T47D (cell line): ENCODE data around the gene TMEM35B.
"Not testable (repeated sequence)": the region's sequence is repeated elsewhere in the genome, so short reads cannot be mapped to it uniquely, and the experiment has no call there.

Experiments
- DNase-seq, 2 experiments: peaks; one replicate each; pipeline versions ENCODE4 v3.0.0 to v3.0.0-alpha.2; 2011 to 2012; ENCODE audit warnings: low read depth in 1 of 2, low spot score in 1 of 2
- JUND ChIP-seq: IDR thresholded peaks from 2 replicates; pipeline ENCODE4 v1.6.1; 2012; ENCODE audit warnings: low read depth
- in situ Hi-C: cut with HindIII; loops from 2 replicates; pipeline ENCODE4 v1.10.0; 2016; ENCODE audit warnings: low sequenced_read_pairs, low pct_unique_long_range_greater_than_20kb

Gene TMEM35B

DNA sequence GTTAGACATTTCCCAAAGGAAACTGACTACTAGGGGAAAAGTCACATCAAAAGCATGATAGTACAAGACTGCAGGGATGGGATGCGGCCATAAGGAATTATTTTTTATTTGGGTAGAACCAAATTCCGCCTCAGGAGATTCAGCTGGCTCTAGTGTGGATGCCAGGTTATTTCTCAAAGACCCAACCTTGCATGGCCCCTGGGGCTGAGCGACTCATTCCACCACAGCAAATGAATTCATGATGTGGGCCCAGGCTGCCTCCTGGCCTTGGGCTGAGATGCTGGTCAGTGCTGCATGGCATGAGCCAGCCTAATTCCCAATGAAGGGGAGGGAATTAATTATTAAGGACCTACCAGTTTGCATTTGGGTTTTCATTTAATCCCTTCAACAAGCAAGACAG lies 11.8 kb downstream of the TMEM35B start:
- DNase-seq = no peak
- TF ChIP-seq JUND = no peak
- in situ Hi-C loops = no loop called here

DNA sequence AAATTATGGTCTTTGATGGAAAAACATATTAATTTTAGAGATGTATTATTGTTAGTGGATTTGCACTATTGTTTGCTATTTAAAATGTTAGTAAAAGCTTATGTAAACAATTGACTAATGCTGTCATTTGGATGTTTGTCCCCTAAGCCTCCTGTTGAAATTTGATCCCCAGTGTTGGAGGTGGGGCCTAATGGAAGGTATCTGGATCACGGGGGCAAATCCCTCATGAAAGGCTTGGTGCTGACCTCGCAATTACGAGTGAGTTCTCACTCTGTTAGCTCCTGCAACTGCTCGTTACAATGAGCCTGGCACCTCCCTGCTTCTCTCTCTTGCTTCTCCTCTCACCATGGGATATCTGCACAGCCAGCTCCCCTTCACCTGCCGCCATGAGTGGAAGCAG lies 14.3 kb downstream of the TMEM35B start:
- peak in 1 of 2 experiments; percentile 18 for DNase-seq
- in situ Hi-C loops = no loop called here
- no peak for TF ChIP-seq JUND

DNA sequence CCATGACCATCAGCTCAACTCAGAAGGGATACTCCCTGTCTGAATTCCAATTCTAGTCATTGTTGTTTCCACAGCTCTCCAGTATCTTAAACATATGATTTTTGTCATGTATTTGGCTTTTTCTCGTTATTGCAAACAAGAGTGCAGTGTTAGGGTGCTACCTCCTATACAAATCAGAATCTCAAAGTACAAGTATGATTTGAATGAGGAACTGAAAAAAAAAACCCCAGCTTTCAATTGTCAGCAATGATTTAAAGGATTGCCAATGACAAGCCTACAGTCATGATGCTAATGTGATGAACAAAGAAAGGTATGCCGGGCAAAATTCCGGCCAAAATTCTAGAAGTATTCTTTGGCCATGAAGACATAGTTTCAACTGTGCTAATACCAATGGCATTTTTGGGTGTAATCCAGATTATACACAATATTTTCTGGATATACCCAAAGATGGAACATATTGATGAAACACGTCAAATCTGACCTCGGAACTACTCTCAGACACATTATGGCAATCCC lies 14.9 kb downstream of the TMEM35B start:
- no peak for DNase-seq
- in situ Hi-C loops = no loop called here
- TF ChIP-seq JUND = no peak

DNA sequence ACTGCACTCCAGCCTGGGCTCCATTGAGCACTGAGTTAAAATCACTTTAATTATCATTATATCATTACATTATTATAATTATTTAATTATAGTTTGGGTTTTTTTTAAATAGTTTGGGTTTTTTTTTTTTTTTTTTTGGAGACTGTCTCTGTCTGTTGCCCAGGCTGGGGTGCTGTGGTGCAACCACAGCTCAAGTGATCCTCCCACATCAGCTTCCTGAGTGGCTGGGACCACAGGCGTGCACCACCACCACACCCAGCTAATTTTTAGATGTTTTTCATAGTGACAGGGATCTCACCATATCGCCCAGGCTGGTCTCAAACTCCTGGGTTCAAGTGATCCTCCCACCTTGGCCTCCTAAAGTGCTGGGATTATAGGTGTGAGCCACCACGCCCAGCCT lies 16.9 kb downstream of the TMEM35B start:
- DNase-seq, in situ Hi-C loops: not testable (repeated sequence)

DNA sequence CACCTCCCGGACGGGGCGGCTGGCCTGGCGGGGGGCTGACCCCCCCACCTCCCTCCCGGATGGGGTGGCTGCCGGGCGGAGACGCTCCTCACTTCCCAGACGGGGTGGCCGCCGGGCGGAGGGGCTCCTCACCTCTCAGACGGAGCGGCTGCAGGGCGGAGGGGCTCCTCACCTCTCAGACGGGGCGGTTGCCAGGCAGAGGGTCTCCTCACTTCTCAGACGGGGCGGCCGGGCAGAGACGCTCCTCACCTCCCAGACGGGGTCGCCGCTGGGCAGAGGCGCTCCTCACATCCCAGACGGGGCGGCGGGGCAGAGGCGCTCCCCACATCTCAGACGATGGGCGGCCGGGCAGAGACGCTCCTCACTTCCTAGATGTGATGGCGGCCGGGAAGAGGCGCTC lies 17.5 kb downstream of the TMEM35B start:
- in situ Hi-C loops, DNase-seq: not testable (repeated sequence)

DNA sequence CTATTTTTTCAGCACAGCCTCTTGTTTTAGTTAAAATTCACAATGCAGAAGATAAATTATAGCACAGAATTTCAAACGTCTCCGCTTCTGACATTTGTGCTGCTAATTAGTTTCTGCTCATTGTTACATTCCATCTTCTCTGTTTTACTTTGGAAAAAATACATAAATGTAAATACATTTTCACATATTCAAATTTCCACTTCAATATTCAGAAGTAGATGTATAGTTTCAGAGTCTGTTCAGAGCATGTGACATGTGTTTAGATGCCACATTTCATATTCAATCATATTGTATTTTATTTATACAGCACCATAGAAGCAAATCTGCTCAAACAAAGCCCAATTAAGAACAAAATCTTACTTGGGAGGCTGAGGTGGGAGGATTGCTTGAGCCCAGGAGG lies 19.6 kb downstream of the TMEM35B start:
- DNase-seq = no peak
- no peak for TF ChIP-seq JUND
- in situ Hi-C loops = no loop called here

DNA sequence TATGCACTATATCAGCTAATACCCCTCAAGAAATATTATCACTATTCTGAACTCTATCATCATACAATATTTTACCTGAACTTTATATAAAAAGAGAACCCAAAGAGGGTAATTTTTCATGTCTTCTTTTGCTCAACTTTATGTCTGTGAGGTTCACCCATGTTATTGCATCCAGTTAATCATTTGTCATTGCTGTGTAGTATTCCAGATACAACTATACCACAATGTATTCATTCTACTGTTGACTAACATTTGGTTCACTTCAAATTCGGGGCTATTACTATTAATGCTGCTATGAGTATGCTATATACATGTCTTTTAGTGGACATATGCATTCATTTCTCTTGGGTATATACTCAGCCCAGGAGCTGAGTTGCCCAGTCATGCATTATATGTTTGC lies 34.7 kb downstream of the TMEM35B start:
- in situ Hi-C loops = no loop called here
- no peak for TF ChIP-seq JUND
- no peak for DNase-seq

DNA sequence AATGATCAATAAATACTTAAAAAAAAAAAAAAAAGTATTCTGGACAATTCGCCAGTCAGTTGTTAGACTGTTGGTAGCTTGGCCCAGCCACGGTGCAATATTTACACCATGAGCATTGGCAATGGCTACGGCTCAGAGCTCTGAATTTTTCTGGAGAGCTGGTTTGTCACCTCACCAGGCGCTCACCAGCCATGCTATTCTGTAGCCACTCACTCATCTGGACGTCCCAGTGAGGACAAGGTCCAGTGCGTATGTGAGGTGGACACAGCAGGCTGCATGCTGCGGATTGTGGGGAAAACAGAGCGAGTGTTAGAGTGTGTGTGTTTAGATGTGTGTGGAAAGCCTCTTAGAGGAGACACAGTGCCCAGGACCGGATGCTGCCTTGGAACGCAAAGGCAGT lies 36.4 kb downstream of the TMEM35B start:
- not testable (repeated sequence) for DNase-seq

DNA sequence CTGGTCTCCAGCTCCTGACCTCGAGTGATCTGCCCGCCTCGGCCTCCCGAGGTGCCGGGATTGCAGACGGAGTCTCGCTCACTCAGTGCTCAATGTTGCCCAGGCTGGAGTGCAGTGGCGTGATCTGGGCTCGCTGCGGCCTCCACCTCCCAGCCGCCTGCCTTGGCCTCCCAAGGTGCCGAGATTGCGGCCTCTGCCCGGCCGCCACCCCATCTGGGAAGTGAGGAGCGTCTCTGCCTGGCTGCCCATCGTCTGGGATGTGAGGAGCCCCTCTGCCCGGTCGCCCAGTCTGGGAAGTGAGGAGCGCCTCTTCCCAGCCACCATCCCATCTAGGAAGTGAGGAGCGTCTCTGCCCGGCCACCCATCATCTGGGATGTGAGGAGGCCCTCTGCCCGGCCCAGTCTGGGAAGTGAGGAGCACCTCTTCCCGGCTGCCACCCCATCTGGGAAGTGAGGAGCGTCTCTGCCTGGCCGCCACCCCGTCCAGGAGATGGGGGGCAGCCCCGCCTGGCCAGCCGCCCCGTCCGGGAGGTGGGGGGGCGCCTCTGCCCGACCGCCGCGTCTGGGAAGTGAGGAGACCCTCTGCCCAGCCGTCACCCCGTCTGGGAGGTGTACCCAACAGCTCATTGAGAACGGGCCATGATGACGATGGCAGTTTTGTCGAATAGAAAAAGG lies 37.4 kb downstream of the TMEM35B start:
- DNase-seq, in situ Hi-C loops: not testable (repeated sequence)

More for the DNA sequence above, 36.4 kb downstream of the TMEM35B start:
- in situ Hi-C loops = not testable (repeated sequence)

DNA sequence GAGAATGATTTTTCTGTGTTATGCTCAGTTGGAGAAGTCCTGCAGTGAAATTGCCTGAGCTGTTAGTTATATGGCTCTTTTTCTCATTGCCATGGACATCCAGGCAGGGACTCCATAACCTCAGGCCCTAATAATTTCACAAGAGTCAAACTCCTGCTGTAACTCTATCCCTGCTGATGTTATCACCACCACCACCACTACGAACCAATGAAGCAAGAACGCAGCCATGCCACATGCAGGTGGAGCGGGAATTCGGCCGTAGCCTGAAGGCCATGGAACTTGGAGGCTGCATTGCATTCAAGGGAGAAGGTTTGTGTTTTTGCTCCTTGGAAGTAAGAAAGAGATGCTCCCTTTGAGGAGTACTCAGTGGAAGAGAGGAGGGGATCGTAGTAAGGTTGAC lies 38.9 kb downstream of the TMEM35B start:
- peak; percentile 40 to 75 for DNase-seq
- in situ Hi-C loops = no loop called here
- no peak for TF ChIP-seq JUND

DNA sequence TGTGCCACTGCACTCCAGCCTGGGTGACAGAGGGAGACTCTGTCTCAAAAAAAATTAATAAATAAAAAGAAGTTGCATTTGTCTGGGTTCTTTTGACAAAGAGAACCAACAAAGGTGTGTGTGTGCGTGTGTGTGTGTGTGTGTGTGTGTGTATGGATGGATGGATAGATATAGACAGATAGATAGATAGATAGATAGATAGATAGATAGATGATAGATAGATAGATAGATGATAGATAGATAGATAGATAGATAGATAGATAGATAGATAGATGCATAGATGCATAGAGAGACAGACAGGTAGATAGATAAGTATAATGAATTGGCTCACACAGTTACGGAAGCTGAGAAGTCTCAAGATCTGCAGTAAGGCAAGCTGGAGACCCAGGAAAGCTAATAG lies 43.3 kb downstream of the TMEM35B start:
- in situ Hi-C loops = not testable (repeated sequence)

More for the DNA sequence above, 43.3 kb downstream of the TMEM35B start:
- DNase-seq = not testable (repeated sequence)
